GM12878 (cell line): ENCODE data around the gene ADAMTS5. TPM values are rescaled to one million over a fixed set of nuclear protein-coding genes. Genes with fewer than 3 reads are reported as not detected.

ENCODE experiments used
- ATAC-seq: fragments of 200-7000 bp; cut with Tn5 transposase; 3 replicates; pipeline ENCODE4 v1.9.1; 2020; ENCODE audit warnings: mild to moderate bottlenecking, moderate library complexity
- BruUV-seq: library from RNA; stranded (reverse); fragments of 400-500 nt; replicated peaks from 2 replicates; lab custom pipeline; 2021; lab: Mats Ljungman, UMichigan
- CTCF ChIA-PET: fragments of 300-600 bp; sonication (Branson Sonifier 250); formaldehyde crosslinking; extraction: SDS; loops from one replicate; lab custom pipeline; 2021; ENCODE audit warnings: inconsistent platforms; lab: Yijun Ruan, JAX
- POLR2A ChIA-PET: fragments of 350-600 bp; formaldehyde crosslinking; extraction: SDS; loops from one replicate; lab custom pipeline; 2021; ENCODE audit warnings: inconsistent platforms; lab: Charles Lee
- RAD21 ChIA-PET: fragments of 300-600 bp; sonication (Branson Sonifier 250); formaldehyde crosslinking; loops from one replicate; lab custom pipeline; 2023; ENCODE audit warnings: antibody characterized with exemption; ENCODE audit not compliant: unreplicated experiment; lab: Charles Lee
- SMC1A ChIA-PET: fragments of 300-600 bp; sonication (Branson Sonifier 250); formaldehyde crosslinking; loops from one replicate; lab custom pipeline; 2023; ENCODE audit not compliant: unreplicated experiment, uncharacterized antibody; lab: Charles Lee
- DNase-seq: peaks from one replicate; pipeline ENCODE4 v3.0.0-alpha.2; 2011; ENCODE audit warnings: low read depth, low spot score
- FAIRE-seq: peaks from 3 replicates; lab custom pipeline; 2011; peaks lifted over from hg19 to GRCh38; lab: Jason Lieb, UNC
- H2AFZ ChIP-seq: 2 replicates; pipeline ENCODE4 v1.6.0; 2011; ENCODE audit warnings: low read depth, low read length, control low read depth; ENCODE audit not compliant: control insufficient read depth
- H3K27ac ChIP-seq: 2 replicates; pipeline ENCODE4 v1.5.1; 2011; ENCODE audit warnings: control low read depth; ENCODE audit not compliant: control insufficient read depth, insufficient read depth
- H3K27me3 ChIP-seq, 2 experiments: replicated peaks in 1 of 2; 2 replicates each; pipeline versions ENCODE4 v1.6.0 to v1.6.1; 2011; ENCODE audit warnings: low read length in 1 of 2; ENCODE audit not compliant: control insufficient read depth in 2 of 2, insufficient read depth in 2 of 2
- H3K36me3 ChIP-seq, 2 experiments: 2 replicates each; pipeline ENCODE4 v1.5.1; 2011; ENCODE audit warnings: low read length in 1 of 2; ENCODE audit not compliant: control insufficient read depth in 2 of 2, insufficient read depth in 2 of 2
- H3K4me1 ChIP-seq: 2 replicates; pipeline ENCODE4 v1.6.1; 2011; ENCODE audit warnings: mild to moderate bottlenecking, low read length, moderate library complexity, mixed read lengths; ENCODE audit not compliant: control insufficient read depth, insufficient read depth
- H3K4me2 ChIP-seq: 2 replicates; pipeline ENCODE4 v1.6.0; 2011; ENCODE audit warnings: control low read depth; ENCODE audit not compliant: control insufficient read depth, insufficient read depth
- H3K4me3 ChIP-seq: fragments of 200-600 bp; sonication (generic); 2 replicates; pipeline ENCODE4 v1.5.1; 2016
- H3K79me2 ChIP-seq: 2 replicates; pipeline ENCODE4 v1.6.0; 2011; ENCODE audit warnings: low read length; ENCODE audit not compliant: control insufficient read depth, insufficient read depth
- H3K9ac ChIP-seq: 2 replicates; pipeline ENCODE4 v1.8.0; 2011; ENCODE audit warnings: low read length, control low read depth, mixed read lengths; ENCODE audit not compliant: control insufficient read depth, insufficient read depth
- H3K9me3 ChIP-seq: replicated peaks from 3 replicates; pipeline ENCODE4 v1.5.1; 2011; ENCODE audit warnings: mild to moderate bottlenecking, low read length; ENCODE audit not compliant: control insufficient read depth, insufficient read depth
- H4K20me1 ChIP-seq: 2 replicates; pipeline ENCODE4 v1.6.0; 2011; ENCODE audit not compliant: control insufficient read depth, insufficient read depth
- CBX3 ChIP-seq: fragments of 200-600 bp; sonication (generic); IDR thresholded peaks from 2 replicates; pipeline ENCODE4 v1.6.1; 2016; ENCODE audit warnings: low read depth, borderline replicate concordance
- EED ChIP-seq: sonication (generic); IDR thresholded peaks from 2 replicates; pipeline ENCODE4 v1.6.1; 2016; ENCODE audit warnings: antibody characterized with exemption, low read depth
- EGR1 ChIP-seq, 2 experiments: IDR thresholded peaks; 1 replicate in 1 of 2; 2 replicates in 1 of 2; pipeline ENCODE4 v1.6.1; 2011 to 2012; ENCODE audit warnings: low read depth in 2 of 2, low read length in 2 of 2, borderline replicate concordance in 1 of 2, mild to moderate bottlenecking in 1 of 2, moderate library complexity in 1 of 2
- ELK1 ChIP-seq: IDR thresholded peaks from 2 replicates; pipeline ENCODE4 v1.6.1; 2012; ENCODE audit warnings: low read depth, low read length, improper control_type of control experiment
- EZH2 ChIP-seq: IDR thresholded peaks from 2 replicates; pipeline ENCODE4 v1.6.1; 2012; ENCODE audit warnings: low read depth, mild to moderate bottlenecking, control low read depth, inconsistent platforms, low read length, borderline replicate concordance; ENCODE audit not compliant: control insufficient read depth
- HDAC6 ChIP-seq: fragments of 200-600 bp; sonication (generic); IDR thresholded peaks from one replicate; pipeline ENCODE4 v1.8.0; 2017; ENCODE audit warnings: antibody characterized with exemption; ENCODE audit not compliant: unreplicated experiment
- HSF1 ChIP-seq: fragments of 150-350 bp; IDR thresholded peaks from 2 replicates; pipeline ENCODE4 v1.6.1; 2014; ENCODE audit warnings: mild to moderate bottlenecking, low read depth, low read length
- MYC ChIP-seq: IDR thresholded peaks from 2 replicates; pipeline ENCODE4 v1.6.1; 2011; ENCODE audit warnings: mild to moderate bottlenecking, low read length, moderate library complexity, inconsistent platforms; ENCODE audit not compliant: insufficient read depth, insufficient replicate concordance, insufficient read length, severe bottlenecking
- PAX5 ChIP-seq: IDR thresholded peaks from 2 replicates; pipeline ENCODE4 v1.6.1; 2011; ENCODE audit warnings: low read depth, low read length, borderline replicate concordance
- PAX8 ChIP-seq: fragments of 450-650 bp; IDR thresholded peaks from 2 replicates; pipeline ENCODE4 v1.6.1; 2017; ENCODE audit warnings: mild to moderate bottlenecking, moderate library complexity
- RELA ChIP-seq: fragments of 450-650 bp; IDR thresholded peaks from 2 replicates; pipeline ENCODE4 v1.8.0; 2014; ENCODE audit warnings: borderline replicate concordance; ENCODE audit not compliant: partially characterized antibody
- TBL1XR1 ChIP-seq: IDR thresholded peaks from 2 replicates; pipeline ENCODE4 v1.6.1; 2012; ENCODE audit warnings: low read depth, low read length, improper control_type of control experiment
- TCF3 ChIP-seq: IDR thresholded peaks from 2 replicates; pipeline ENCODE4 v1.6.1; 2012; ENCODE audit warnings: low read depth, mild to moderate bottlenecking, low read length, borderline replicate concordance; ENCODE audit not compliant: insufficient read depth
- ZBTB33 ChIP-seq: fragments of 450-650 bp; IDR thresholded peaks from 2 replicates; pipeline ENCODE4 v1.6.1; 2017; ENCODE audit warnings: mild to moderate bottlenecking
- ZBTB40 ChIP-seq: fragments of 450-650 bp; IDR thresholded peaks from 2 replicates; pipeline ENCODE4 v1.6.1; 2016; ENCODE audit warnings: mild to moderate bottlenecking, moderate library complexity, borderline replicate concordance
- ZNF207 ChIP-seq: fragments of 450-650 bp; IDR thresholded peaks from 2 replicates; pipeline ENCODE4 v1.6.1; 2014; ENCODE audit warnings: antibody characterized with exemption, mild to moderate bottlenecking, borderline replicate concordance
- WGBS: methylation state at CpG from one replicate; pipeline ENCODE4 v1.1.6; 2016; ENCODE audit warnings: low lambda C conversion rate; ENCODE audit not compliant: insufficient replicate concordance, insufficient coverage; ENCODE audit errors: missing lambda C conversion rate; 5-methylcytosine and 5-hydroxymethylcytosine counted together
- in situ Hi-C: fragments of 300-500 bp; cut with MboI; formaldehyde crosslinking; loops from 9 replicates; pipeline ENCODE4 v1.14.3; 2018; ENCODE audit warnings: mixed read lengths
- intact Hi-C: fragments of 100-400 bp; cut with micrococcal nuclease; formaldehyde crosslinking; loops from one replicate; pipeline ENCODE4 v1.14.2; 2022; ENCODE audit not compliant: unreplicated experiment
- polyA plus RNA-seq, 11 experiments: library from polyadenylated mRNA; depleted of rRNA in 4 of 11; unstranded in 6 of 11; stranded (reverse) in 5 of 11; fragments of >200 nt; fragmentation: Nextera tagmentation in 4 of 11; fragmentation: Illumina TruSeq in 1 of 11; extraction: Ambion mirVana in 4 of 11; extraction: Trizol in 1 of 11; gene quantifications; 1 replicate in 1 of 11; 2 replicates in 10 of 11; pipeline versions ENCODE4 v1.2.1 to v1.2.3, GENCODE V29; 2011 to 2016; ENCODE audit warnings: inconsistent platforms in 2 of 11, missing spikeins in 2 of 11, low read depth in 1 of 11
- total RNA-seq, 4 experiments: library from RNA; depleted of rRNA in 3 of 4; stranded (reverse); fragments of >200 nt in 3 of 4; fragmentation: Illumina TruSeq in 1 of 4; extraction: Trizol in 1 of 4; gene quantifications; 2 replicates each; pipeline versions ENCODE4 v1.2.1 to v1.2.3, GENCODE V29; 2013 to 2021

The ADAMTS5 gene
- total and polyA plus RNA-seq, 10 of the 15 experiments (the other 5 are each of a cell fraction or from before 2014, with no cell fraction given), result not detected

- WGBS, result 47% methylated on average over 24 of the region's 24 CpGs
- H3K27ac ChIP-seq, result no peak overlapping the region
- RAD21 ChIA-PET, result no interaction called here
- no peak overlapping the region for H2AFZ ChIP-seq
- in situ Hi-C loops (no loop called here), intact Hi-C loops (no loop called here)
- no peaks in the 10 kb centered on the region for H3K4me1 ChIP-seq
- H3K27me3 ChIP-seq, result no peaks in the 10 kb centered on the region
- H4K20me1 ChIP-seq, result no peaks in the 10 kb centered on the region
- no peaks in the 10 kb centered on the region for H3K36me3 ChIP-seq
- H3K79me2 ChIP-seq, result no peaks in the 10 kb centered on the region
- DNase-seq (no peak), FAIRE-seq (no peak), ATAC-seq (no peak)
- H3K4me3 ChIP-seq, result no peak overlapping the region
- H3K9me3 ChIP-seq, result no peaks in the 10 kb centered on the region; the same call in 2 of the 3 replicates
- H3K9ac ChIP-seq, result no peak overlapping the region
- CTCF ChIA-PET, result no interaction called here
- SMC1A ChIA-PET, result no interaction called here
- BruUV-seq, result no TSS peak
- no peak overlapping the region for H3K4me2 ChIP-seq
- POLR2A ChIA-PET, result no interaction called here
- TF ChIP-seq EED (no peak), PAX5 (no peak), TCF3 (no peak), HDAC6 (no peak), PAX8 (no peak), CBX3 (no peak), TBL1XR1 (no peak), MYC (no peak), ELK1 (no peak), ZNF207 (no peak), EGR1 (IDR thresholded peaks at IDR 0.05; ENCODE audit: borderline replicate concordance in 1 of 2, low read depth in 2 of 2, low read length in 2 of 2) (no peak), HSF1 (no peak), ZBTB40 (no peak), ZBTB33 (no peak), RELA (no peak), EZH2 (no peak)
Observed at GRCh38 chr21:26966649-26967061, 233 bp downstream of the ADAMTS5 start.
